Gastroesophageal sphincter (tissue), 4 donors: ENCODE measurements around the gene ADGRL2. TPM values are rescaled to one million over a fixed set of nuclear protein-coding genes. Genes with fewer than 3 reads are reported as not detected.

Experiments
- ATAC-seq: fragments of 150-250 bp; one replicate; pipeline ENCODE4 v1.9.1; 2016; ENCODE audit warnings: mild to moderate bottlenecking, moderate library complexity
- H3K27ac ChIP-seq, 4 donors: fragments of 200-600 bp; sonication (generic) in 3 of 4; 1 replicate in 3 of 4; 2 replicates in 1 of 4; pipeline ENCODE4 v1.5.1; 2016 to 2019
- H3K27me3 ChIP-seq: fragments of 200-600 bp; sonication (generic); one replicate; pipeline ENCODE4 v1.5.1; 2019
- H3K36me3 ChIP-seq, 2 donors: fragments of 200-600 bp; sonication (generic); one replicate each; pipeline ENCODE4 v1.5.1; 2019; ENCODE audit warnings: control low read depth in 1 of 2
- H3K4me1 ChIP-seq, 3 donors: fragments of 200-600 bp; sonication (generic); 1 replicate in 2 of 3; 2 replicates in 1 of 3; pipeline ENCODE4 v1.5.1; 2016 to 2019; ENCODE audit warnings: control low read depth in 2 of 3
- H3K4me3 ChIP-seq, 2 donors: fragments of 200-600 bp; sonication (generic); one replicate each; pipeline ENCODE4 v1.5.1; 2019; ENCODE audit warnings: mild to moderate bottlenecking in 1 of 2, moderate library complexity in 1 of 2
- H3K9me3 ChIP-seq, 3 donors: fragments of 200-600 bp; sonication (generic); one replicate each; pipeline ENCODE4 v1.5.1; 2017 to 2019; ENCODE audit warnings: control low read depth in 2 of 3
- CTCF ChIP-seq, 4 experiments: fragments of 200-600 bp in 2 of 4; fragments of 450-650 bp in 2 of 4; sonication (generic) in 1 of 4; IDR thresholded peaks; one replicate each; pipeline ENCODE4 v1.5.1; 2017 to 2019; ENCODE audit warnings: antibody characterized with exemption in 4 of 4, mild to moderate bottlenecking in 2 of 4, moderate library complexity in 2 of 4
- EP300 ChIP-seq: sonication (generic); formaldehyde crosslinking; IDR thresholded peaks from one replicate; pipeline ENCODE4 v1.6.1; 2017; ENCODE audit warnings: antibody characterized with exemption, mild to moderate bottlenecking
- POLR2A ChIP-seq, 2 donors: fragments of 450-650 bp; IDR thresholded peaks; one replicate each; pipeline ENCODE4 v1.6.1; 2017; ENCODE audit warnings: antibody characterized with exemption in 2 of 2, mild to moderate bottlenecking in 2 of 2, moderate library complexity in 1 of 2
- POLR2AphosphoS5 ChIP-seq: sonication (generic); formaldehyde crosslinking; IDR thresholded peaks from one replicate; pipeline ENCODE4 v1.6.1; 2017; ENCODE audit warnings: antibody characterized with exemption
- WGBS, 2 donors: methylation state at CpG; one replicate each; pipeline ENCODE4 v1.1.5; 2018; ENCODE audit warnings: low coverage in 1 of 2; 5-methylcytosine and 5-hydroxymethylcytosine counted together
- total RNA-seq, 4 donors: library from RNA; depleted of rRNA; stranded (reverse); fragments of >200 nt; gene quantifications; one replicate each; pipeline ENCODE4 v1.1.0, GENCODE V29; 2016

Gene ADGRL2
- total RNA-seq, 4 donors from 2014 or later = 68.9 to 141 (median 83.8) TPM

- Histone ChIP-seq H3K27ac (no peak overlapping the region), H3K36me3 (no peaks in the 10 kb centered on the region), H3K9me3 (no peaks in the 10 kb centered on the region), H3K4me1 (peaks cover 0 to 20% (median 0%) of the 10 kb centered on the region in 3 donors), H3K4me3 (no peak overlapping the region), H3K27me3 (no peaks in the 10 kb centered on the region)
- ATAC-seq = no peak
- 92 to 94% methylated on average over 6 to 8 of the region's 8 CpGs for WGBS, 2 donors
- TF ChIP-seq EP300 (no peak), POLR2A (IDR thresholded peaks at IDR 0.05) (no peak), POLR2AphosphoS5 (no peak), CTCF (IDR thresholded peaks at IDR 0.05) (no peak)
These were observed 43.2 kb upstream of the ADGRL2 start for GRCh38 chr1:81757398-81758020.

- peaks cover 0 to 20% (median 0%) of the 10 kb centered on the region in 3 donors for H3K4me1 ChIP-seq
- no peak overlapping the region for H3K4me3 ChIP-seq
- ATAC-seq = no peak
- TF ChIP-seq CTCF (IDR thresholded peaks at IDR 0.05) (no peak), POLR2A (IDR thresholded peaks at IDR 0.05) (no peak), EP300 (no peak), POLR2AphosphoS5 (no peak)
- no peaks in the 10 kb centered on the region for H3K27me3 ChIP-seq
- no peaks in the 10 kb centered on the region for H3K36me3 ChIP-seq
- H3K27ac ChIP-seq = no peak overlapping the region
- H3K9me3 ChIP-seq = no peaks in the 10 kb centered on the region
- 22 to 56% methylated on average over 1 to 2 of the region's 2 CpGs for WGBS, 2 donors
These were observed 42.6 kb upstream of the ADGRL2 start for GRCh38 chr1:81758181-81758580.

GRCh38 chr1:81760477-81761097 lies 40.1 kb upstream of the ADGRL2 start:
- TF ChIP-seq POLR2A (IDR thresholded peaks at IDR 0.05) = no peak
- TF ChIP-seq CTCF (IDR thresholded peaks at IDR 0.05) = peak; percentile 21 to 47 (median 28)
- no peak for TF ChIP-seq EP300
- TF ChIP-seq POLR2AphosphoS5 = no peak
- Histone ChIP-seq H3K27me3 (no peaks in the 10 kb centered on the region), H3K4me3 (no peak overlapping the region), H3K27ac (no peak overlapping the region), H3K4me1 (peaks cover 0 to 20% (median 0%) of the 10 kb centered on the region in 3 donors), H3K9me3 (no peaks in the 10 kb centered on the region), H3K36me3 (no peaks in the 10 kb centered on the region)
- WGBS, 2 donors = 3 to 38% methylated on average over 1 of the region's 1 CpG
- no peak for ATAC-seq

GRCh38 chr1:81775510-81775909 lies 25.2 kb upstream of the ADGRL2 start:
- Histone ChIP-seq H3K9me3 (no peaks in the 10 kb centered on the region), H3K27ac (no peak overlapping the region), H3K4me1 (no peaks in the 10 kb centered on the region), H3K4me3 (no peak overlapping the region), H3K36me3 (no peaks in the 10 kb centered on the region), H3K27me3 (no peaks in the 10 kb centered on the region)
- TF ChIP-seq POLR2AphosphoS5 (no peak), CTCF (IDR thresholded peaks at IDR 0.05) (no peak), EP300 (no peak), POLR2A (IDR thresholded peaks at IDR 0.05) (no peak)
- ATAC-seq = no peak
